ENCODE data around the gene SYTL4. TPM values are rescaled to one million over a fixed set of nuclear protein-coding genes. Genes with fewer than 3 reads are reported as not detected.
"Not testable (repeated sequence)": the region's sequence is repeated elsewhere in the genome, so short reads cannot be mapped to it uniquely, and the experiment has no call there.

SYTL4 gene
- total RNA-seq, 3 donors from 2014 or later, result 35.7 to 47.1 (median 44.3) TPM

DNA sequence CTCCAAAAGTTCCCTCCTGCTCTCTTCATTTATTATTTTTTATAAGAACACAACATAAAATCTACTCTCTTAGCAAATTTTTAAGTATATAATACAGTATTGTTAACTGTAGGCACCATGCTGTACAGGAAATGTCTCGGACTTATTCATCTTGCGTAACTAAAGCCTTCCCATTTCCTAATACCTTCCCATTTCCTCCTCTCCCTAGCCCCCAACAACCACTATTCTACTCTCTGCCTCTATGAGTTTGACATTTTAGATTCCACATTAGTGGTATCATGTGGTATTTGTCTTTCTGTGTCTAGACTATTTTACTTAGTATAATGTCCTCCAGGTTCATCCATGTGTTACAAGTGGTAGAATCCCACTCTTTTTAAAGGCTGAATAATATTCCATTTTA, 15.8 kb upstream of the SYTL4 start:
- DNase-seq, result no peak
- TF ChIP-seq, protein P1, sequence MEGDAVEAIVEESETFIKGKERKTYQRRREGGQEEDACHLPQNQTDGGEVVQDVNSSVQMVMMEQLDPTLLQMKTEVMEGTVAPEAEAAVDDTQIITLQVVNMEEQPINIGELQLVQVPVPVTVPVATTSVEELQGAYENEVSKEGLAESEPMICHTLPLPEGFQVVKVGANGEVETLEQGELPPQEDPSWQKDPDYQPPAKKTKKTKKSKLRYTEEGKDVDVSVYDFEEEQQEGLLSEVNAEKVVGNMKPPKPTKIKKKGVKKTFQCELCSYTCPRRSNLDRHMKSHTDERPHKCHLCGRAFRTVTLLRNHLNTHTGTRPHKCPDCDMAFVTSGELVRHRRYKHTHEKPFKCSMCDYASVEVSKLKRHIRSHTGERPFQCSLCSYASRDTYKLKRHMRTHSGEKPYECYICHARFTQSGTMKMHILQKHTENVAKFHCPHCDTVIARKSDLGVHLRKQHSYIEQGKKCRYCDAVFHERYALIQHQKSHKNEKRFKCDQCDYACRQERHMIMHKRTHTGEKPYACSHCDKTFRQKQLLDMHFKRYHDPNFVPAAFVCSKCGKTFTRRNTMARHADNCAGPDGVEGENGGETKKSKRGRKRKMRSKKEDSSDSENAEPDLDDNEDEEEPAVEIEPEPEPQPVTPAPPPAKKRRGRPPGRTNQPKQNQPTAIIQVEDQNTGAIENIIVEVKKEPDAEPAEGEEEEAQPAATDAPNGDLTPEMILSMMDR (IDR thresholded peaks at IDR 0.05), result no peak
- H3K4me1 ChIP-seq (ENCODE audit: low read depth), result no peaks in the 10 kb centered on the region
- no peak for ATAC-seq
- H3K36me3 ChIP-seq (ENCODE audit: low read depth), result no peaks in the 10 kb centered on the region
- intact Hi-C loops (cut with DNase I, micrococcal nuclease), result no loop called here
- no peaks in the 10 kb centered on the region for H3K9me3 ChIP-seq
- H3K4me3 ChIP-seq, result no peak overlapping the region

DNA sequence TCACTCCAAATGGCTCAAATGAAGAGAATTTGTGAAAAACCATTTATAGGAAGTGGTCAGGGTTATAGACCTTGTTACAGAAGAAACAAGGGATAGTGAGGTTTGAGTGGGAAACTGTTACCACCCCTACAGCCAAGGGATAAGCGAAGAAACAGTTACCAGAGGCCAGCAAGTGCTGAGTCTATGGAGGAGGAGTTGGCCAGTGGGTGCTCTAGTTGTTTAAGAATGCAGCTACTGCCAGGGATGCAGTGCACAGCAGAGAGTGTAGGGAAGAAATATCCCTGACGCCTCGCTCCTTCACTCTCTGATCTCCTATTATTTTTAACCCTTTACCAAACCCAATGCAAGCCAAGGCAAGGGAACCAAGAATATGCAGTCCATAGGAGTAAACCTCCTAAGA, 15.2 kb upstream of the SYTL4 start:
- ATAC-seq, result peak; percentile 21
- TF ChIP-seq, protein P1 (IDR thresholded peaks at IDR 0.05), result no peak
- H3K4me1 ChIP-seq (ENCODE audit: low read depth), result no peaks in the 10 kb centered on the region
- intact Hi-C loops (cut with DNase I, micrococcal nuclease), result no loop called here
- no peaks in the 10 kb centered on the region for H3K9me3 ChIP-seq
- H3K4me3 ChIP-seq, result no peak overlapping the region
- DNase-seq, result no peak
- no peaks in the 10 kb centered on the region for H3K36me3 ChIP-seq (ENCODE audit: low read depth)

DNA sequence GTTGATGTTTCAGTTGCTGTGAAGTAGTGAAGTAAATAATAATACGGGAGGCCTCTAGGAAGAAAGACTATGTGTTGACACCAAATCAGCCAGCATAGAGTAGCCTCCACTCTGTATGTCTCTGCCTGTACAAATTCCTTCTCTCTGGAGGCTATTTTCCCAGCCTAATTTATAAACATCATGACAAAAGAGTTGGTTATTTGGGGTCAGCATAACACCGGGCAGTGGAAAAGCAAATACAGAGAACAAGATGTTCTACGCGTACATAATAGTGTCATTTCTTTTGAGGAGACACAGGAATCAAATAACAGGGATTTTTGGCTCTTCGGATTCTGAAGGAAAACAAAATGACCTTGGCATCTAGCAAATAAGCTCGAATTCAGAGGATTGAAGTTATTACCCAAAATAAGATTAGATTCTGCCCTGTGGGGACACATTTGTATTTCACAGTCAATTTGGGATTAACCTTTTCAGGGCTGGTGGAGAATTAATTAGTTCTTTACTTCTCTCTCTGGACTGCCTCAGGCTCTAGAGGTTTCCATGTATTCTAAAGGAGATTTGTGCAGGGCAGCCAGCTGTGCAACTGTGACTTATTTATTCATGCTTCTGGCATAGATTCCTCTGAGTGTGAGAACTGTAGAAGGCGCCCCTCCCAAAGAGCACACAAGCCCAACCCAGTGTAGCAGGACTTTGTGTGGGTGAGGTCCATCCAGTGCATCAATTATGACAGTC, 14.1 kb upstream of the SYTL4 start:
- TF ChIP-seq, protein P1 (IDR thresholded peaks at IDR 0.05), result no peak
- DNase-seq, result peak in 2 of 3 donors; percentile 42 to 61
- Histone ChIP-seq H3K36me3 (ENCODE audit: low read depth) (no peaks in the 10 kb centered on the region), H3K9me3 (no peaks in the 10 kb centered on the region), H3K4me1 (ENCODE audit: low read depth) (no peaks in the 10 kb centered on the region), H3K4me3 (no peak overlapping the region)
- intact Hi-C loops (cut with DNase I, micrococcal nuclease), result no loop called here
- ATAC-seq, result peak; percentile 96

DNA sequence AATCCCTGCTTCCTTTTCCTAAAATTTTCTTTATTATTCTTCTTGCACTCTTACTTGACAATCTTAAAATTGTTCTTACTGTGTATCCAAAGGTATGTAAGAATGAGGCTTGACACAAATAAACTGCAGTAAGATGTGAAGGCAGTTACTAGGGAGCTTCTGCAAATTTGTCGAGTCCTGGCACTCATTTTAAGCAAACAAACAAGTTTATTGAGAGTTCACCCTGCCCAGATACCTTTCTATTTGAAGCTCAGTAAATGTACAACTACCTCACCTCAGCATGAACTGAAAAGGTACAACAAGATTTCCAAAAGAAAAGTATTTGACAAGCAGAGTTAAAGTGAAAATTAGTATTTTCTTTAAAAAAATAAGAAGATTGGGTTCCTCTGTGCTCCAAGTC, 13.3 kb upstream of the SYTL4 start:
- Histone ChIP-seq H3K4me1 (ENCODE audit: low read depth) (no peaks in the 10 kb centered on the region), H3K36me3 (ENCODE audit: low read depth) (no peaks in the 10 kb centered on the region), H3K4me3 (no peak overlapping the region), H3K9me3 (no peaks in the 10 kb centered on the region)
- no peak for ATAC-seq
- intact Hi-C loops (cut with DNase I, micrococcal nuclease), result no loop called here
- DNase-seq, result no peak
- TF ChIP-seq, protein P1 (IDR thresholded peaks at IDR 0.05), result no peak

DNA sequence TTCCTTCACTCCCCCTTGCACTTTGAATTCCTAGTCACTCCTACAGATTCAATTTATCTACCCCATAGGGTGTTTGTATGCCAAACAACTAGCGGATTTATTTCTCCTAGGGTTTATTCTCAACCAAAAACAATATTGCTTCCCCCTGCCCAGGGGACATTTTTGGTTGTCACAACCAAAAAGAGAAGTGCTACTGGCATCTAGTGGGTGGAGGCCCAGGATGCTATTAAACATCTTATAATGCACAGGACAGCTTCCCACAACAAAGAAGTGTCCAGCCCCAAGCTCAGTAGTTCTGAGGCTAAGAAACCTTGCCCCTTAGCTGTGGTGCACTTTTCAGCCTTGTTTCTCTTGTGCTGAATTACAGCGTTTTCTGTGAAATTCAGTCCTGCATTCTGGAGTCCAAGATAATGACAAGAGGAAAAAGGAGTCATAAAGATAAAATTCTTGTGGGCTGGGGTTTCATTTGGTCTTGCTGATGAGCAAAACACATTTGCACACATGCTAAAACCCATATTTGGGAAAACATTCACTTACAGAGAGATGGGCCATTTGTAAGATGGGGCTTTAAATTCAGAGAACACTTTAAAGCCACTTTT, 11.2 kb upstream of the SYTL4 start:
- intact Hi-C loops (cut with DNase I, micrococcal nuclease), result no loop called here
- H3K4me1 ChIP-seq (ENCODE audit: low read depth), result no peaks in the 10 kb centered on the region
- TF ChIP-seq, protein P1 (IDR thresholded peaks at IDR 0.05), result no peak
- DNase-seq (no peak), ATAC-seq (no peak)
- no peak overlapping the region for H3K4me3 ChIP-seq
- no peaks in the 10 kb centered on the region for H3K9me3 ChIP-seq
- H3K36me3 ChIP-seq (ENCODE audit: low read depth), result no peaks in the 10 kb centered on the region

DNA sequence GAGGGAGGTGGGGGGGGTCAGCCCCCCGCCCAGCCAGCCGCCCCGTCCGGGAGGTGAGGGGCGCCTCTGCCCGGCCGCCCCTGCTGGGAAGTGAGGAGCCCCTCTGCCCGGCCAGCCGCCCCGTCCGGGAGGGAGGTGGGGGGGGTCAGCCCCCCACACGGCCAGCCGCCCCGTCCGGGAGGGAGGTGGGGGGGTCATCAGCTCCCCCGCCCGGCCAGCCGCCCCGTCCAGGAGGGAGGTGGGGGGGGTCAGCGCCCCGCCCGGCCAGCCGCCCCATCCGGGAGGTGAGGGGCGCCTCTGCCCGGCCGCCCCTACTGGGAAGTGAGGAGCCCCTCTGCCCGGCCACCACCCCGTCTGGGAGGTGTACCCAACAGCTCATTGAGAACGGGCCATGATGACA, 7.9 kb downstream of the SYTL4 start:
- H3K9me3 ChIP-seq; H3K36me3 ChIP-seq (ENCODE audit: low read depth); H3K4me3 ChIP-seq; DNase-seq; ATAC-seq; intact Hi-C loops (cut with DNase I, micrococcal nuclease); H3K4me1 ChIP-seq (ENCODE audit: low read depth): not testable (repeated sequence)
